Hepatocyte (in vitro differentiated cells): ENCODE results near the gene KCNK15.

Experiments
- CTCF ChIP-seq: fragments of 200-600 bp; sonication (generic); IDR thresholded peaks from 2 replicates; pipeline ENCODE4 v1.5.1; 2016; ENCODE audit warnings: antibody characterized with exemption, mild to moderate bottlenecking; ENCODE audit not compliant: poor library complexity
- EZH2 ChIP-seq: fragments of 200-600 bp; sonication (generic); IDR thresholded peaks from 2 replicates; pipeline ENCODE4 v1.6.1; 2016; ENCODE audit warnings: antibody characterized with exemption, mild to moderate bottlenecking, borderline replicate concordance
- EZH2phosphoT487 ChIP-seq: fragments of 200-600 bp; sonication (generic); IDR thresholded peaks from one replicate; pipeline ENCODE4 v1.6.1; 2018; ENCODE audit warnings: antibody characterized with exemption, mild to moderate bottlenecking, low read depth, moderate library complexity; ENCODE audit not compliant: unreplicated experiment, severe bottlenecking

DNA sequence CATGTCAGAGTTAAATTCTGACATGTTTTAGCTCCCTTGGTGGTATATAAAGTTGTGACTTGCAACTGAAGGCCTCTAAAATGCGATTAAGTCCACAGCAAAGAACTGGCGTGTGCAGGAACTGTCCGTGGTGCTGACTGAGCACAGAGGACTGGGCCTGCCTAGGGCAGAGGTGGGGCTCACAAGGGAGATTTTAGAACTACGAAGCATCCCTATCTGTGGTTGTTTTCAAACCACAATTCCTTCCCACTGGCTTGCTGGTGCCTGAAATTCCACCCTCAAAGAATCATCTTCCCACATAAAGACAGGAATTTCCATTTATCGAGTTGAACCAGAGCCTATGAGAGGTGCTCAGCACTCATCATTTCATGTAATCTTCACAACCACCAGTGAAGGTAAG lies 34.6 kb downstream of the KCNK15 start:
- TF ChIP-seq CTCF (no peak), EZH2 (no peak), EZH2phosphoT487 (no peak)
